ENCODE measurements around the gene CCDC182.

CCDC182 gene

GRCh38 chr17:57757735-57758134 is 12.6 kb upstream of the CCDC182 start:
- TF ChIP-seq CTCF (IDR thresholded peaks at IDR 0.05; ENCODE audit: low read depth, low read length), result no peak
- no peak overlapping the region for H3K4me3 ChIP-seq (ENCODE audit: low read depth, low read length)

GRCh38 chr17:57756951-57757350 is 11.9 kb upstream of the CCDC182 start:
- H3K4me3 ChIP-seq (ENCODE audit: low read depth, low read length), result no peak overlapping the region
- no peak for TF ChIP-seq CTCF (IDR thresholded peaks at IDR 0.05; ENCODE audit: low read depth, low read length)

- TF ChIP-seq CTCF (IDR thresholded peaks at IDR 0.05; ENCODE audit: low read depth, low read length), result no peak
- H3K4me3 ChIP-seq (ENCODE audit: low read depth, low read length), result no peak overlapping the region
Measured at GRCh38 chr17:57755480-57756070, 10.5 kb upstream of the CCDC182 start.

GRCh38 chr17:57752031-57752905 is 7.2 kb upstream of the CCDC182 start:
- H3K4me3 ChIP-seq (ENCODE audit: low read depth, low read length), result no peak overlapping the region
- TF ChIP-seq CTCF (IDR thresholded peaks at IDR 0.05; ENCODE audit: low read depth, low read length), result no peak

- no peak for TF ChIP-seq CTCF (IDR thresholded peaks at IDR 0.05; ENCODE audit: low read depth, low read length)
- H3K4me3 ChIP-seq (ENCODE audit: low read depth, low read length), result no peak overlapping the region
Measured at GRCh38 chr17:57751348-57751971, 6.4 kb upstream of the CCDC182 start.

- TF ChIP-seq CTCF (IDR thresholded peaks at IDR 0.05; ENCODE audit: low read depth, low read length), result no peak
- H3K4me3 ChIP-seq (ENCODE audit: low read depth, low read length), result no peak overlapping the region
Measured at GRCh38 chr17:57750895-57751294, 5.8 kb upstream of the CCDC182 start.
